HepG2 (cell line): ENCODE results near the gene TAS2R1. TPM values are rescaled to one million over a fixed set of nuclear protein-coding genes. Genes with fewer than 3 reads are reported as not detected.

ENCODE experiments used
- ATAC-seq: fragments of 200-7000 bp; cut with Tn5 transposase; 3 replicates; pipeline ENCODE4 v1.9.1; 2020; ENCODE audit warnings: mild to moderate bottlenecking, moderate library complexity
- BruUV-seq: library from RNA; stranded (reverse); fragments of 400-500 nt; replicated peaks from 2 replicates; lab custom pipeline; 2021; lab: Mats Ljungman, UMichigan
- CTCF ChIA-PET: fragments of 300-600 bp; formaldehyde crosslinking; extraction: SDS; loops from one replicate; lab custom pipeline; 2021; ENCODE audit warnings: low total read pairs, inconsistent platforms, low intra/inter-chr PET ratio; lab: Yijun Ruan, JAX
- POLR2A ChIA-PET: fragments of 350-600 bp; sonication (Branson Sonifier 250); formaldehyde crosslinking; loops from one replicate; lab custom pipeline; 2020; ENCODE audit warnings: antibody characterized with exemption, inconsistent platforms; lab: Yijun Ruan, JAX
- DNase-seq: peaks from one replicate; pipeline ENCODE4 v3.0.0-alpha.2; 2015; ENCODE audit warnings: low spot score
- FAIRE-seq: peaks from 3 replicates; lab custom pipeline; 2011; peaks lifted over from hg19 to GRCh38; lab: Jason Lieb, UNC
- H2AFZ ChIP-seq: one replicate; pipeline ENCODE4 v1.6.1; 2011; ENCODE audit warnings: low read length, inconsistent platforms
- H3K27ac ChIP-seq: fragments of 300-600 bp; 3 replicates; pipeline ENCODE4 v1.8.0; 2011; ENCODE audit warnings: mixed run types, mild to moderate bottlenecking, mixed read lengths, low read length, inconsistent platforms; ENCODE audit not compliant: insufficient read depth; ENCODE audit errors: extremely low read length
- H3K27me3 ChIP-seq, 2 experiments: fragments of 200-600 bp in 1 of 2; 2 replicates in 1 of 2; 3 replicates in 1 of 2; pipeline versions ENCODE4 v1.6.0 to v1.8.0; 2011; ENCODE audit warnings: low read length in 2 of 2, mild to moderate bottlenecking in 2 of 2, moderate library complexity in 2 of 2, inconsistent platforms in 1 of 2; ENCODE audit not compliant: insufficient read depth in 2 of 2, control insufficient read depth in 1 of 2
- H3K36me3 ChIP-seq, 2 experiments: fragments of 200-600 bp in 1 of 2; replicated peaks in 1 of 2; 2 replicates in 1 of 2; 3 replicates in 1 of 2; pipeline versions ENCODE4 v1.5.1 to v1.8.0; 2011; ENCODE audit warnings: low read length in 2 of 2, inconsistent platforms in 1 of 2; ENCODE audit not compliant: insufficient read depth in 2 of 2, control insufficient read depth in 1 of 2
- H3K4me1 ChIP-seq: 2 replicates; pipeline ENCODE4 v1.5.1; 2012; ENCODE audit warnings: low read length, inconsistent platforms; ENCODE audit not compliant: insufficient read depth
- H3K4me2 ChIP-seq: 2 replicates; pipeline ENCODE4 v1.6.0; 2011; ENCODE audit warnings: low read depth, low read length, inconsistent platforms
- H3K4me3 ChIP-seq, 3 experiments: fragments of 200-600 bp in 1 of 3; sonication (generic), shearing (Covaris generic) in 1 of 3; replicated peaks in 1 of 3; 2 replicates each; pipeline ENCODE4 v1.5.1; 2011 to 2016; ENCODE audit warnings: low read length in 3 of 3, inconsistent platforms in 2 of 3, low read depth in 2 of 3, mild to moderate bottlenecking in 2 of 3, control low read depth in 1 of 3, mixed read lengths in 1 of 3; ENCODE audit not compliant: insufficient read depth in 1 of 3
- H3K79me2 ChIP-seq: one replicate; pipeline ENCODE4 v1.6.1; 2011; ENCODE audit warnings: low read length, inconsistent platforms; ENCODE audit not compliant: insufficient read depth
- H3K9ac ChIP-seq: 2 replicates; pipeline ENCODE4 v1.6.0; 2011; ENCODE audit warnings: mild to moderate bottlenecking, low read depth, low read length, inconsistent platforms; ENCODE audit not compliant: insufficient read depth
- H3K9me3 ChIP-seq: 2 replicates; pipeline ENCODE4 v1.5.1; 2012; ENCODE audit warnings: mild to moderate bottlenecking, low read length
- H4K20me1 ChIP-seq: 2 replicates; pipeline ENCODE4 v1.6.0; 2011; ENCODE audit warnings: inconsistent platforms, mild to moderate bottlenecking, low read length, moderate library complexity; ENCODE audit not compliant: insufficient read depth
- DRAP1 ChIP-seq: IDR thresholded peaks from 2 replicates; pipeline ENCODE4 v1.6.1; 2016; ENCODE audit warnings: missing genetic modification reagents, missing compliant biosample characterization
- EZH2 ChIP-seq: conservative IDR thresholded peaks from 2 replicates; pipeline ENCODE4 v1.6.1; 2012; ENCODE audit warnings: mild to moderate bottlenecking, low read depth, low read length, moderate library complexity
- HDAC1 ChIP-seq: sonication (generic); formaldehyde crosslinking; IDR thresholded peaks from 2 replicates; pipeline ENCODE4 v1.5.1; 2020; ENCODE audit warnings: mild to moderate bottlenecking, missing genetic modification reagents
- HDAC2 ChIP-seq: sonication (generic); formaldehyde crosslinking; IDR thresholded peaks from 2 replicates; pipeline ENCODE4 v1.4.0; 2020; ENCODE audit warnings: missing genetic modification reagents
- HOXA5 ChIP-seq: sonication (generic); formaldehyde crosslinking; IDR thresholded peaks from 2 replicates; pipeline ENCODE4 v1.4.0; 2020; ENCODE audit warnings: missing genetic modification reagents
- KDM5A ChIP-seq: fragments of 200-600 bp; sonication (generic); IDR thresholded peaks from 2 replicates; pipeline ENCODE4 v1.7.0; 2018; ENCODE audit warnings: antibody characterized with exemption, mild to moderate bottlenecking, low read length, borderline replicate concordance
- KLF6 ChIP-seq: IDR thresholded peaks from 2 replicates; pipeline ENCODE4 v1.8.0; 2016; ENCODE audit warnings: missing biosample characterization, missing genetic modification reagents
- MBNL3 ChIP-seq: fragments of 250-450 bp; sonication (Bioruptor Pico); conservative IDR thresholded peaks from 2 replicates; pipeline ENCODE4 v1.8.0; 2022; ENCODE audit warnings: mild to moderate bottlenecking, inconsistent platforms
- MXD1 ChIP-seq: sonication (generic); formaldehyde crosslinking; IDR thresholded peaks from 2 replicates; pipeline ENCODE4 v1.4.0; 2020; ENCODE audit warnings: mild to moderate bottlenecking, missing genetic modification reagents
- POLR2A ChIP-seq, 2 experiments: IDR thresholded peaks; 2 replicates each; pipeline ENCODE4 v1.6.1; 2011; ENCODE audit warnings: low read depth in 2 of 2, low read length in 2 of 2, mild to moderate bottlenecking in 1 of 2, moderate library complexity in 1 of 2; ENCODE audit not compliant: insufficient read depth in 1 of 2
- SALL1 ChIP-seq: sonication (generic); formaldehyde crosslinking; IDR thresholded peaks from 2 replicates; pipeline ENCODE4 v1.8.0; 2022; ENCODE audit warnings: mild to moderate bottlenecking, missing genetic modification reagents
- TARDBP ChIP-seq: sonication (generic); formaldehyde crosslinking; IDR thresholded peaks from 2 replicates; pipeline ENCODE4 v1.8.0; 2022; ENCODE audit warnings: mild to moderate bottlenecking, missing genetic modification reagents
- ZFP90 ChIP-seq: sonication (generic); formaldehyde crosslinking; IDR thresholded peaks from 2 replicates; pipeline ENCODE4 v1.8.0; 2022; ENCODE audit warnings: missing genetic modification reagents, mild to moderate bottlenecking, inconsistent platforms, borderline replicate concordance
- ZNF121 ChIP-seq: sonication (generic); formaldehyde crosslinking; IDR thresholded peaks from 2 replicates; pipeline ENCODE4 v1.5.0; 2020; ENCODE audit warnings: mild to moderate bottlenecking, missing genetic modification reagents
- ZNF256 ChIP-seq: sonication (generic); formaldehyde crosslinking; conservative IDR thresholded peaks from 2 replicates; pipeline ENCODE4 v1.4.0; 2020; ENCODE audit warnings: missing genetic modification reagents
- ZNF614 ChIP-seq: IDR thresholded peaks from 2 replicates; pipeline ENCODE4 v1.6.1; 2018; ENCODE audit warnings: missing biosample characterization, missing genetic modification reagents, inconsistent platforms, borderline replicate concordance
- ZNF615 ChIP-seq: sonication (generic); formaldehyde crosslinking; IDR thresholded peaks from 2 replicates; pipeline ENCODE4 v1.5.0; 2020; ENCODE audit warnings: mild to moderate bottlenecking, missing genetic modification reagents, borderline replicate concordance
- WGBS: methylation state at CpG from one replicate; pipeline ENCODE4 v1.1.6; 2017; ENCODE audit warnings: low lambda C conversion rate; 5-methylcytosine and 5-hydroxymethylcytosine counted together
- in situ Hi-C: cut with HindIII; loops from 2 replicates; pipeline ENCODE4 v1.10.0; 2017; ENCODE audit warnings: low pct_unique_long_range_greater_than_20kb; ENCODE audit not compliant: extremely low pct_ligation_motif_present
- intact Hi-C: fragments of 100-400 bp; cut with micrococcal nuclease; formaldehyde crosslinking; loops from one replicate; pipeline ENCODE4 v1.10.0; 2022; ENCODE audit not compliant: unreplicated experiment
- polyA plus RNA-seq, 8 experiments: library from polyadenylated mRNA; depleted of rRNA in 3 of 8; stranded (reverse) in 7 of 8; unstranded in 1 of 8; fragments of >200 nt; fragmentation: Illumina TruSeq in 4 of 8; extraction: Trizol in 4 of 8; gene quantifications; 2 replicates each; pipeline versions ENCODE4 v1.2.1 to v1.2.3, GENCODE V29; 2011 to 2016; ENCODE audit warnings: low read depth in 4 of 8, missing spikeins in 1 of 8, mixed read lengths in 1 of 8; ENCODE audit not compliant: insufficient read depth in 1 of 8
- total RNA-seq, 5 experiments: library from RNA; depleted of rRNA; stranded (reverse); fragments of >200 nt; fragmentation: Illumina TruSeq; extraction: Trizol; gene quantifications; 2 replicates each; pipeline ENCODE4 v1.2.3, GENCODE V29; 2016; ENCODE audit warnings: low read depth in 1 of 5
- TF ChIP-seq, protein P1 (sequence below): sonication (generic); formaldehyde crosslinking; IDR thresholded peaks from 2 replicates; pipeline ENCODE4 v1.4.0; 2020; ENCODE audit warnings: mild to moderate bottlenecking, low read depth, missing genetic modification reagents

Gene TAS2R1
- total and polyA plus RNA-seq, 2 of the 13 experiments (the other 11 are each of a cell fraction or from before 2014, with no cell fraction given), result not detected

DNA sequence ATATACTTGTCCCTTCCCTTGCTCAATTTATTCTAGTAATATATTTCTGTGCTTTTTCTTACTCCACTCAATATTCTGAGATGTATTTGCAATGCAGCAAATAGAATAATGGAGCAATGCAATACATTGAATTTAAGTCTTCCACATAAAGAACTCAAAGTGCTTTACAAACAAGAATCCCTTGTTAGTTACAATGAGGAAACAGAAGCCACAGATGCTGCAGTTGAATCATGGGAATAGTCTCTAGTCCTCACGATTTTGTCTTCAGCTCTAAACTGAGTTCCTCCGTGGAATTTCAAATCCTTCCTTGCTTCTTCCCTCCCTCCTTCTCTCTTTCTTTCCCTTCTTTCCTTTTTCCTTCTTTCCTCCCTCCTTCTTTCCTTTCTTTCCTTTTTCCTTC, 12.5 kb upstream of the TAS2R1 start:
- Histone ChIP-seq H3K27ac (no peak overlapping the region), H3K79me2 (no peaks in the 10 kb centered on the region), H2AFZ (no peak overlapping the region), H3K4me3 (no peak overlapping the region), H3K9ac (no peak overlapping the region), H3K4me2 (no peak overlapping the region), H3K4me1 (no peaks in the 10 kb centered on the region), H4K20me1 (no peaks in the 10 kb centered on the region), H3K9me3 (peaks cover 12% of the 10 kb centered on the region; the same call in 1 of the 2 replicates), H3K27me3 (no peaks in the 10 kb centered on the region), H3K36me3 (no peaks in the 10 kb centered on the region)
- intact Hi-C loops (no loop called here), in situ Hi-C loops (no loop called here)
- POLR2A ChIA-PET, result no interaction called here
- 2% methylated on average over 2 of the region's 2 CpGs for WGBS
- TF ChIP-seq DRAP1, result no peak
- TF ChIP-seq ZFP90 (CRISPR knock-in tag), result no peak
- no peak for TF ChIP-seq MXD1 (CRISPR knock-in tag)
- no peak for TF ChIP-seq ZNF614
- no peak for TF ChIP-seq KDM5A
- TF ChIP-seq, protein P1, sequence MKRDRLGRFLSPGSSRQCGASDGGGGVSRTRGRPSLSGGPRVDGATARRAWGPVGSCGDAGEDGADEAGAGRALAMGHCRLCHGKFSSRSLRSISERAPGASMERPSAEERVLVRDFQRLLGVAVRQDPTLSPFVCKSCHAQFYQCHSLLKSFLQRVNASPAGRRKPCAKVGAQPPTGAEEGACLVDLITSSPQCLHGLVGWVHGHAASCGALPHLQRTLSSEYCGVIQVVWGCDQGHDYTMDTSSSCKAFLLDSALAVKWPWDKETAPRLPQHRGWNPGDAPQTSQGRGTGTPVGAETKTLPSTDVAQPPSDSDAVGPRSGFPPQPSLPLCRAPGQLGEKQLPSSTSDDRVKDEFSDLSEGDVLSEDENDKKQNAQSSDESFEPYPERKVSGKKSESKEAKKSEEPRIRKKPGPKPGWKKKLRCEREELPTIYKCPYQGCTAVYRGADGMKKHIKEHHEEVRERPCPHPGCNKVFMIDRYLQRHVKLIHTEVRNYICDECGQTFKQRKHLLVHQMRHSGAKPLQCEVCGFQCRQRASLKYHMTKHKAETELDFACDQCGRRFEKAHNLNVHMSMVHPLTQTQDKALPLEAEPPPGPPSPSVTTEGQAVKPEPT (CRISPR knock-in tag), result no peak
- no peak for TF ChIP-seq KLF6
- no peak for TF ChIP-seq POLR2A (IDR thresholded peaks at IDR 0.05; ENCODE audit: insufficient read depth in 1 of 2, low read depth in 2 of 2, low read length in 2 of 2)
- no peak for TF ChIP-seq SALL1
- no peak for TF ChIP-seq EZH2
- no peak for TF ChIP-seq HOXA5
- TF ChIP-seq ZNF256, result no peak
- TF ChIP-seq TARDBP (CRISPR knock-in tag), result no peak
- no peak for TF ChIP-seq HDAC1 (CRISPR knock-in tag)
- TF ChIP-seq ZNF121 (CRISPR knock-in tag), result no peak
- no peak for TF ChIP-seq HDAC2
- TF ChIP-seq ZNF615 (CRISPR knock-in tag), result no peak
- no peak for TF ChIP-seq MBNL3 (CRISPR knock-in tag)
- DNase-seq, result no peak
- ATAC-seq, result no peak
- BruUV-seq, result no TSS peak
- FAIRE-seq, result no peak
- CTCF ChIA-PET, result no interaction called here
